ENCODE results near the gene TMEM179. TPM values are rescaled to one million over a fixed set of nuclear protein-coding genes. Genes with fewer than 3 reads are reported as not detected.

Gene TMEM179
- total and polyA plus RNA-seq, 10 of the 15 experiments (the other 5 are each of a cell fraction or from before 2014, with no cell fraction given): not detected

- no peak overlapping the region for H3K4me3 ChIP-seq
- no peak overlapping the region for H3K9ac ChIP-seq (ENCODE audit: control insufficient read depth, insufficient read depth, low read length)
- H3K9me3 ChIP-seq (replicated peaks; ENCODE audit: control insufficient read depth, insufficient read depth, low read length): no peaks in the 10 kb centered on the region
- WGBS (ENCODE audit: insufficient coverage, insufficient replicate concordance, low lambda C conversion rate, missing lambda C conversion rate): 41% methylated on average over 19 of the region's 19 CpGs
- in situ Hi-C loops (cut with MboI): no loop called here
- DNase-seq (ENCODE audit: low read depth, low spot score) (no peak), FAIRE-seq (no peak), ATAC-seq (no peak)
- intact Hi-C loops (cut with micrococcal nuclease; ENCODE audit: unreplicated experiment): no loop called here
- no peaks in the 10 kb centered on the region for H3K4me1 ChIP-seq (ENCODE audit: control insufficient read depth, insufficient read depth, low read length)
- RAD21 ChIA-PET (ENCODE audit: unreplicated experiment): no interaction called here
- no peaks in the 10 kb centered on the region for H4K20me1 ChIP-seq (ENCODE audit: control insufficient read depth, insufficient read depth)
- TF ChIP-seq E4F1 (IDR thresholded peaks at IDR 0.05; ENCODE audit: borderline replicate concordance, partially characterized antibody) (no peak), KDM1A (IDR thresholded peaks at IDR 0.05; ENCODE audit: borderline replicate concordance) (no peak), CEBPB (IDR thresholded peaks at IDR 0.05; ENCODE audit: borderline replicate concordance in 1 of 2, low read depth in 2 of 2, low read length in 2 of 2) (no peak), BACH1 (IDR thresholded peaks at IDR 0.05; ENCODE audit: borderline replicate concordance) (no peak), YBX1 (IDR thresholded peaks at IDR 0.05) (no peak), NFXL1 (IDR thresholded peaks at IDR 0.05; ENCODE audit: borderline replicate concordance) (no peak), TCF12 (IDR thresholded peaks at IDR 0.05; ENCODE audit: low read depth, low read length) (no peak), FOXM1 (IDR thresholded peaks at IDR 0.05; ENCODE audit: low read depth, low read length) (no peak), NR2F1 (conservative IDR thresholded peaks at IDR 0.05) (no peak), ZNF384 (IDR thresholded peaks at IDR 0.05; ENCODE audit: borderline replicate concordance, low read depth, low read length) (no peak), BCLAF1 (IDR thresholded peaks at IDR 0.05) (no peak), HDAC6 (IDR thresholded peaks at IDR 0.05; ENCODE audit: unreplicated experiment) (no peak), IKZF2 (IDR thresholded peaks at IDR 0.05) (no peak), EED (IDR thresholded peaks at IDR 0.05; ENCODE audit: low read depth) (no peak), MYB (IDR thresholded peaks at IDR 0.05; ENCODE audit: borderline replicate concordance, low read depth, low read length) (no peak), DPF2 (IDR thresholded peaks at IDR 0.05) (no peak)
- H3K79me2 ChIP-seq (ENCODE audit: control insufficient read depth, insufficient read depth, low read length): no peaks in the 10 kb centered on the region
- peaks cover 0 to 2% of the 10 kb centered on the region in 2 experiments; a peak in 1 of 4 replicates for H3K27me3 ChIP-seq (replicated peaks in 1 of 2; ENCODE audit: control insufficient read depth in 2 of 2, insufficient read depth in 2 of 2, low read length in 1 of 2)
- SMC1A ChIA-PET (ENCODE audit: uncharacterized antibody, unreplicated experiment): no interaction called here
- CTCF ChIA-PET: no interaction called here
- no TSS peak for BruUV-seq (replicated peaks)
- H3K27ac ChIP-seq (ENCODE audit: control insufficient read depth, insufficient read depth): no peak overlapping the region
- H3K4me2 ChIP-seq (ENCODE audit: control insufficient read depth, insufficient read depth): no peak overlapping the region
- H2AFZ ChIP-seq (ENCODE audit: control insufficient read depth, low read depth, low read length): no peak overlapping the region
- no peaks in the 10 kb centered on the region for H3K36me3 ChIP-seq (ENCODE audit: control insufficient read depth in 2 of 2, insufficient read depth in 2 of 2, low read length in 1 of 2)
- POLR2A ChIA-PET: no interaction called here
These were observed 17.5 kb downstream of the TMEM179 start for GRCh38 chr14:104586832-104587620.
